Omental fat pad (tissue), 4 donors: ENCODE measurements around the gene NKD1. TPM values are rescaled to one million over a fixed set of nuclear protein-coding genes. Genes with fewer than 3 reads are reported as not detected.

Experiments used
- ATAC-seq: fragments of 150-250 bp; one replicate; pipeline ENCODE4 v1.9.1; 2016; ENCODE audit warnings: mild to moderate bottlenecking, moderate library complexity; ENCODE audit not compliant: low FRiP score
- DNase-seq: peaks from one replicate; pipeline ENCODE4 v3.0.0-alpha.2; 2019; ENCODE audit warnings: low spot score
- total RNA-seq, 4 donors: library from RNA; depleted of rRNA; stranded (reverse); fragments of >200 nt; gene quantifications; one replicate each; pipeline ENCODE4 v1.1.0, GENCODE V29; 2016
- TF ChIP-seq, protein P1 (sequence below), 3 donors: fragments of 450-650 bp; IDR thresholded peaks; one replicate each; pipeline ENCODE4 v1.5.1; 2016 to 2017; ENCODE audit warnings: antibody characterized with exemption in 3 of 3, mild to moderate bottlenecking in 3 of 3, moderate library complexity in 2 of 3

NKD1 gene
- total RNA-seq, 4 donors from 2014 or later = 2.2 to 11.6 (median 3.1) TPM

DNA sequence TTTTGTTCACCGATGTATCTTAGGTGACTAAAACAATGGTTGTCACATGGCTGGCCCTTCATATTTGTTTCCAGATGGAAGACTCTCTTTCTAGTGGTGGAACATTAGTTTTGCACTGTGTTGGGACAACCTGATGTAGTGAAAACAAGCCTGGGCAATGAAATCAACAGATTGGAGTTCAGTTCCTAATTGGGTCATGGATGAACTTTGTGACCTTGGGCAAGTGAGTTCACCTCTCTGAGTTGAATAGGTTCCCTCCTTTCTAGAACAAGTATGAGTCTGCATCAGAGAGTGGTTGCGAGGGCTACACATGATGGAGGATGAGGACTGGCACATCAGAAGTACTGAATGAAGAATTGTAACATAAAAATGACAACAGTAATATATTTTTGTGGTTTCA is 2.1 kb upstream of the NKD1 start:
- ATAC-seq (no peak), DNase-seq (no peak)
- TF ChIP-seq, protein P1, sequence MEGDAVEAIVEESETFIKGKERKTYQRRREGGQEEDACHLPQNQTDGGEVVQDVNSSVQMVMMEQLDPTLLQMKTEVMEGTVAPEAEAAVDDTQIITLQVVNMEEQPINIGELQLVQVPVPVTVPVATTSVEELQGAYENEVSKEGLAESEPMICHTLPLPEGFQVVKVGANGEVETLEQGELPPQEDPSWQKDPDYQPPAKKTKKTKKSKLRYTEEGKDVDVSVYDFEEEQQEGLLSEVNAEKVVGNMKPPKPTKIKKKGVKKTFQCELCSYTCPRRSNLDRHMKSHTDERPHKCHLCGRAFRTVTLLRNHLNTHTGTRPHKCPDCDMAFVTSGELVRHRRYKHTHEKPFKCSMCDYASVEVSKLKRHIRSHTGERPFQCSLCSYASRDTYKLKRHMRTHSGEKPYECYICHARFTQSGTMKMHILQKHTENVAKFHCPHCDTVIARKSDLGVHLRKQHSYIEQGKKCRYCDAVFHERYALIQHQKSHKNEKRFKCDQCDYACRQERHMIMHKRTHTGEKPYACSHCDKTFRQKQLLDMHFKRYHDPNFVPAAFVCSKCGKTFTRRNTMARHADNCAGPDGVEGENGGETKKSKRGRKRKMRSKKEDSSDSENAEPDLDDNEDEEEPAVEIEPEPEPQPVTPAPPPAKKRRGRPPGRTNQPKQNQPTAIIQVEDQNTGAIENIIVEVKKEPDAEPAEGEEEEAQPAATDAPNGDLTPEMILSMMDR (IDR thresholded peaks at IDR 0.05) = no peak

DNA sequence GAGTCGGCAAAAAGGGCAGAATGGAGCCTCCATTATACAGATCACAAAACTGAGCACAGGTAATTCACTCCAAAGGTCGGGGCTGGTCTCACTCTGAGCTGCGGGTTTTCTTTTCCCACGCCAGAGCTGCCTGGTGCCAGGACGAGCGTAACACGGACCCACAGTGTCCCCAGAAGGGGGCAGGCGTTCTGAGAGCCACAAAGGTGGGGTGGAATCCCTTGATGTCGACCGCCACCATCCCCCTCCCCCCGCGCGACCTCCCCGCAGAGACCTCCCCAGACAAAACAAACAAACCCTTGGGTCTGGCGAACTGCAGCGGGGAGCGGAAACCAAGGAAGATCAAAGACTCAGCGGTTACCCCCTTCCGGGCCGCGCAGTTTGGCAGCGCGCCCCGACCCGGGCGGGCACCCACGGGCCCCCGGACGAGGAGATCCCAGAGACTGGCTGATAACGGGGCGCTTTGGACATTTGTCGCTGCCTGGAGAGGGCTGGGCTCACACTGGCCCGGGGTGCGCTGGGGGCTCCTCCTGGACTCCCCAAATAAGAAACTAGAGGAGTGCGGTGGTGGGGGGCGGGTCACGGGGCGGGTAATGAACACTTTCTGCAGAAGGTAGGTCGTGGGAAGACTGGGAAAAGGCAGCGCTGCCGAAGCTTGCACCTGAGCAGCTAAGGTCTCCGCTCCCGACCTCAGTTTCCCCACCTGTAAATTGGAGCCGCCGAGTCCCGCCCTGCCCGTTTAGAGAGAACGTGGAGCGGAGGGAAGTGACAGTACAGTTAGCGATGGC is 664 bp upstream of the NKD1 start:
- ATAC-seq (peak; percentile 15), DNase-seq (no peak)
- TF ChIP-seq, protein P1 (IDR thresholded peaks at IDR 0.05) = no peak

DNA sequence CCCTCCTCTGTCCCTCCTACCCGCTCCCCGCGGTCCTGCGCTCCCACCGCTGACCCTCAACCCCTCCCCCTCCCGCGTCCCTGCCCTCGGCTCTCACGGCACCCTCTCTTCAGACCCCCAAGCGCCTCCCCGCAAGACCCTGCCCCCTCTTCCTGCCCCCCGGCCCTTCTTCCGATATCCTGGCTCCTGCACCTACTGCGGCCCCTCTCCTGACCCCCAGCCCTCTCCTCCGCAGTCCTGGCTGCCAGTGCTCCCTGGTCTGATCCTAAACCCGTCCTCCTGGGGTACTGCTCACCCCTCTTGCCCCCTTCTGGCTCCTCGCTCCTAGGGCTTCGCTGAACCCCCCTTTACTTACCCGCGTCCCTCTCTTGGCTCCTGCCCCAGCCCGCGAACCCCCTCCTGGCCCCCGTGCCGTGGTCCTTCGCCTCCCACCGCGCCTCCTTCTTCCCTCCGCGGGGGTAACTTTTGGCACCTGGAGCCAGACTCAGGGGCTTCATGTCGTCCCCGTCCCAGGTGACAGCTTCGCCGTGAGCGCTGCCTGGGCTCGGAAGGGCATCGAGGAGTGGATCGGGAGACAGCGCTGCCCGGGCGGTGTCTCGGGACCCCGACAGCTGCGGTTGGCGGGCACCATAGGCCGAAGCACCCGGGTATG is 839 bp downstream of the NKD1 start:
- ATAC-seq (no peak), DNase-seq (no peak)
- TF ChIP-seq, protein P1 (IDR thresholded peaks at IDR 0.05) = no peak

DNA sequence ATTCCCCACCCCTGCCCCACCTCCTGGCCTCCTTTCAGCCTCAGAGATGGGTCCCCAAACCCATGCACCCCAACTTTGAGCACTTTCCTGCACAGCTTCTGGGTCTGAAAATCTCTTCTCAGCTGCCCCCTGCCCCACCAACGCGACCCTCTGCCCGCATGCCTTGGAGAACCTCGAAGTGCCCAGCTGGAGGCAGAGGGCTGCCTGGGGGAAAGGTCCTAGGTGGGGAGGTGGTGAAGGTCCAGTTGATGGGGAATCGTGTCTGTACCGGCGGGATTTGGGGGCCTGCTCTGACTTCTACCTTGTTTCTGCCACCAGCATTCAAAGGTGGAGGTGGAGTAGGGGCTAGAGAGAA is 1.3 kb downstream of the NKD1 start:
- ATAC-seq (no peak), DNase-seq (no peak)
- TF ChIP-seq, protein P1 (IDR thresholded peaks at IDR 0.05) = no peak

DNA sequence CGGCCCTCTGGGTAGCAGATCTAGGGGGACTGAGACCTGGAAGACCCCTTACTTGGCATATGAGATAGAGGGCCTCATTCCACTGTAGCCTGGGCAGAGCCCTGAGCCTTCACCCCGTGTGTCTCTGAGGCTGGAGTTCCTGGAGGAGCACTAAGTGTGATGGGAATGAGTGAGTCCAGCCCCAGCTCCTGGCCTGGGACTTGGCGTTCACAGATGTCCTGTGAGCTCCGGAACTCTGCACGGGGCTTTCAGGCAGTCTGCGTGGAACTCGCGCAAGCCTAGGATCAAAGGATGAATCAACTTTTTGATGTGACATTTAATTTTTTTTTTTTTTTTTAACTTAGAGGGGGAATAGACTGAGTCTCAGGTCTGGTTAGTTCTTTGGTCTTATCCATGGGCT is 1.8 kb downstream of the NKD1 start:
- ATAC-seq (no peak), DNase-seq (no peak)
- TF ChIP-seq, protein P1 (IDR thresholded peaks at IDR 0.05) = no peak

DNA sequence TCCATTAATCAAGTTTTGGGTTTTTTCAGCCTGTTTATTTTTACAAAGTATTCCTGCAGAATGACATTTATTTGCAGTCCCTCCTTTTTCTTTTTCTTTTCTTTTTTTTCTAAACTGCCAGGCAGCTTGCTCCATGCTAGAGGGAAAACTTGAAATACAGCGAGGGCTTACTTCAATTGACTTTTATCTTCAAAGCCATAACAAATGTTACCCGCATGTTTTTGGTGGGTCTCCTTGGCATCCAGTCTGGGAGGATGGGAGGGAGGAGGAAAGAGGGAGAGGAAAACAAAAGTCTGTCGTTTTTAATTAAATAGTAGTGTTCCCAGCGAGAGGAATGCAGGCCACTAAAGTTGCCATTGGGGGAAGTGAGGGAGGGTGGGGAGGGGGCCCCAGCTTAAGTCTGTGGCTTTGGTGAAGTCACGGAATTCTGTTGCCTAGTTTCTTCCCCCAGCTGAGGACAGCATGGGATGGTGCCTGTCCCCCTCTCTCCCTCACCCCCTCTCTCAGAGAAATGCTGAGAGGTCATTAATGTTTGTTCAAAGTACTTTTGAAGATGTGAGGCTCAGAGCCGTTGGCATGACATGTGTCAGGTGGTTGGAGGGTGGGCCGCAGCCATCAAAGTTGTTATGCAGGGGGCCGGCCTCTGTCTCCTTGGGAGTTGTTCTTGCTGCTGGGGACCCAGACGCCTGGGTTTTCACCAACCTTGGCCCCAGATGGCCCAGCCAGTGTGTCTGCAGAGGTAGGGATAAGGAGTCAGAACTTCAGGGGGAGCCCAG is 2.9 kb downstream of the NKD1 start:
- TF ChIP-seq, protein P1 (IDR thresholded peaks at IDR 0.05) = no peak
- no peak for ATAC-seq
- no peak for DNase-seq
